Stimulated activated CD8-positive, alpha-beta memory T cell treated with anti-CD3 and anti-CD28 coated beads, Interleukin-12 subunit alpha, Interleukin-12 subunit beta, amount 100 ng/mL, for 24 hours (primary cell): Measurements from ENCODE around the gene IGLON5.
A peak's percentile ranks its signal among the peaks of the same experiment; 100 is the strongest.

Experiments
- DNase-seq: peaks from one replicate; pipeline ENCODE4 v3.0.0-alpha.2; 2020; ENCODE audit errors: extremely low read depth

IGLON5 gene

DNA sequence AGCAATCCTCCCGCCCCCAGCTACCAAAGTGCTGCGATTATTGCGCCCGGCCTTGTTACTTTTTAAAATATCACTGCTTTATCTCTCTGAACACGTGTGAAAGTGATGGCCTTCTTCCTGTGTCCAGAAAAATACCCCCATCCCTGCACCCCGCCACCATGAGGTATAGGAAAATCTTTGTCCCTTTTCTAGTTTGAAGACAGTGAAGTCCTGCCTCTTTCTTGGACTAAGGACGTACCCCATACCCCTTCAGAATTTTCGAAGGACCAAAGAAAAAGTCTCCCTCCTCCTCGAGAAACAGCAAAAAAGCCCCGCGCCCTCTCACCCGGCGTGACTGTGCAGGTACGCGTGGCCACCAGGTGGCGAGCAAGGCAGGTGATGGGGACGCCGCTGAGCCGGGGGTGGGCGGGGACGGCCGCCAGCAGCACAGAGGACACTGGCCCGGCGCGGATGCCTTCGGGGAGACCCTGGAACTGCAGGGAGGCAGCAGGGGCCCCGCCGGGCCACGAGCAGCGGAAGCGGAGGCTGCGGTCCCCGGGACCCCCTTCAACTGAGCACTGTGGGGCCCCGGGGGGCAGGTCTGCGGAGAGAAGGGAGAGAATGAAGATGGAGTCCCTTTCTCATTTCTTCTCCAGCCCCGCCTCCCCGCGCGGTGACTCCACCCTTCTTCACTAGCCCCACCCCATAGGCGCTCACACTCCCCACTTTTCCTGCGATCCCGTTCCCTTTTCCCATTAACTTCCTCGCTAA lies 27.3 kb downstream of the IGLON5 start:
- peak; percentile 69 for DNase-seq

DNA sequence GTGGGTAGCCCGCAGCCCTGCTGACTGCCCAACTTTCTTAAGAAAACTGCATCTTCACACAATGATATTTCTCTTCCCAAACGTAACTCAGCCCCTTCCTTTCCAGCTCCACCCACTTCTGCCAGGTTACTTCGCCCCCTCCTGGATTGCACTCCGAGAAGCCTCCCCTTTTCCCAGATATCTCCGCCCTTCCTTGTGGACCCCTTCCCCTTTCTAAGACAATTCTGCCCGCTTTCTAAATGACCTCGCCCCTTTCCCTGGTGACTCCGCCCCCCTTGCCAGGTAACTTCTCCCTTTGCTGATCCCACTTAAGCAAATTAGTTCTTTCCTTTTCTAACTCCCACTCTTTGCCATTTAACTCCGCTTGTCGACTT lies 27.9 kb downstream of the IGLON5 start:
- DNase-seq = no peak

DNA sequence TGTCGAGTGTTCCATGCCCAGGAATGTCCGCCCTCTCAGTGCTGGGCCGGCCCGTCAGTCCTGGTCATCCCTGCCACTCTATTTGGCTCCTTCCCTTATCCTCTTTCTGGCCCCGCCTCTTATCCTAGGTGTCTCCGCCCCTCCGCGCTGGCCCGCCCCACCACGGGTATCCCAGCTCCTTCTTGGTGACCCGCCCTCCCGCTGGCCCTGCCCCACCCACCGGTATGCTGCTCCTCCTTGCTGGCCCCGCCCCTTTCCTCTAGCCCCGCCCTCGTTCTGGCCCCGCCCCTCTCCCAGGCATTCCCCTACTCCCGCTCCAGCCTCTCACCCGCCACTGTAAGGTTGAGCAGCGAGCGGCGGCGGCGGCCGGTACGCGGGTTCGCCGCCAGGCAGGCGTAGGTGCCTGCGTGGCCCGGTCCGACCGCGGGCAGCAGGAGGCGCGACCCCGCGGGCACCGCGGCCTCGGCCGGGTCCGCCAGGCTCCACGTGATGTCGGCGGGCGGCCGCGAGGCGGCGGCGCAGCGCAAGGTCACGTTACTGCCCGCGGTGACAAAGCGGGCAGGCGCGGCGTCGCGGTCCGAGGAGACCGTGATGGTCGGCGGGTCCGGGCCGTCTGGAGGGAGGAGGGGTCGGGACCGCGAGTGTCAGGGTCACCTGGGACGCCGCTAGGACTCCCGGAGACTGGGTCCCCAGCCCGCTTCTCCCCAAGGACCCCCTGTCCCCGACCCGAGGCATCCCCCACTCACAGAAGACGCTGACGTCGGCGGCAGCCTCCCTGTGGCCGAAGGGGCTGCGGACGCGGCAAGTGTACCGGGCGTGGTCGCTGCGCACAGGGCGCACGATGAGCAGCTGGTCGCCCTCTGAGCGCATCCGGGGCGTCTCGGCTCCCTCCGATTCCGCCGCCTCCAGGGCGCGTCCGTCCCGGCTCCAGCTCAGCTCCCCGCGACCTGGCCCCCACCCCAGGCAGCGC lies 28.5 kb downstream of the IGLON5 start:
- DNase-seq = peak; percentile 93

DNA sequence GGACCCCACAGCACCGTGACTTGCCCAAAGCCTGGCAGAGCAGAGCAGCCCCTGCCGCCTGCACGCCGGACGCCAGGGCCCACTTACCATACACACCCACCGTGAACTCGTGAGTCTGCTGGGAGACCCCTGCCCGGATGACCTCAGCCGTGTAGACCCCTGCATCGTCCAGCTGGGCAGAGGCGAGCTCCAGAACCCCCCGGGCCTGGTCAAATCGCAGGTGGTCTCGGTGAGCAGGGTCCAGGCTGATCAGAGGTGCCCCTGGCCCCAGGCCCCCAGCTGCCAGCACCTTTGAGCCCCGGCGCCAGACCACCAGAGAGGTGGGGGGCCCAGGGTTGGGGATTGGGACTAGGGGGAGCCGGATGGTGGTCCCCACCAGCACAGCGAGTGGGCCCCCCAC lies 29.6 kb downstream of the IGLON5 start:
- DNase-seq = no peak

DNA sequence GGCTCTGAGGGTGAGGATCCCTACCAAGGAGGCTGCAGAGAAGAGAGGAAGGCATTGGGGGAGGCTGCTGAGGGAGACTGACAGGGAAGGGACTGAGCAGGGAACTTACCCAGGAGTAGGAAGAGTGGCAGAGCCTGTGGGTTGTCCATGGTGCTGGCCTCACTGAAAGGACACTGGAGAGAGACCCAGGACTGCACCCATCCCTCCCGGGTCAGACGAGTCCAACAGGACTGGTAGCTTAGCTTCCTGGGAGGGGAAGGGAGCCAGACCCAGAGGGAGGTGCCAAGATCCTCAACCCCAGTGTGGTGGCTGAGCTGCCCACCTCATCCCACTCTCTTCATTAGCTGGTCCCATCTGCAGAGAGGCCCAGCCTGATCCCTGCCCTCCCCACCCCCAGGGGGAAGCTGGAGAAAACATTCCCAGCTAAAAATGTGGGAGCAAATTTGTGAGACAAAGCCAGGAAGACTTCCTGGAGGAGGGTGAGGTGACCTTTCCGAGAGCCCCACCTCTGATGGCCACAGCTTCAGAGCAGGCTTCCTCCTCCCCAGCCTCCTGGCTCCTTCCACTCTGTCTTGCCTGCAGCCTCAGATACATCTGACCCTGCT lies 30.6 kb downstream of the IGLON5 start, which contains the start of gene VSIG10L:
VSIG10L (minus strand) TSS at position 164 of the 605 bp plus-strand sequence; CDS start at position 149, 15 bp downstream.
- no peak for DNase-seq

DNA sequence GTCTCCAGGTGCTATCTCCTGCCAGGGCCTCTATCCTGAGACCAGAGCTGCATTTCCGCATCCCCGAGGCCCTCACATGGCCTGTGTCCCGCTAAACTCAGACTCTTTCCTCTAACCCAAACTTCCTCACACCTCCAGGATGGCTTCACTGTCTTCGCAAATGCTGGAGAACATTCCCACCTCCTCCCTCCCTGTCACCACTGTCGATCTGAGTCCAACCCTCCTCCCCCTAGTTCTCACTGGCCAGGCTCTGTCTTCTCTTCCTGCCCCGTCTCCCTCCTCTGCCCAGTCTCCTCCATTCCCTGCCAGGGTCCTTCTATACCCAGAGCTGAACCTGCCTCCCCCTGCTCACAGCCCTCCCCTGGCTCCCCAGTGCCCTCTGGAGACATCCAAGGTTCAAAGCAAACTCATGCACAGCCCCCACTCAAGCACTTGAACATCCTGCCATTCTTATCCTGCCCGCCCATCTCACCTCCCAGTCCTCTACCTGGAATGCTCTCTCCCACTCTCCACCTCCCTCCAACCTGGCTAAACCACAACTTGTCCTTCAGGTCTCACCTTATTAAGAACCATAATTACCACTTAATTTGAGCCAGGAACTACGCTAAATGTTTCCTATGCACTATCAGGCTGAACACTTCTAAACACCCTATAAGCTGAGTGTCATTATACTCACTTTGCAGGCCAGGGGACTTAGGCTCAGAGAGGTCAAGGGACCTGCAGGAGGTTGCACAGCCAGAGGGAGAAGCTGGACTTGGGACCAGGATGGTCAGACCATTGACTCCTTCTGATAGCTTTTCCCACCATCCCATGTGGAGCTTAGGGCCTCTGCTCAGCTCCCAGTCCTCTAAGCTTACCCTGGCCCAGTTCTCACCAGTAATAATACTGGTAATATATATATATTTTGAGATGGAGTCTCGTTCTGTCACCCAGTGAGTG lies 31.5 kb downstream of the IGLON5 start:
- DNase-seq = no peak

DNA sequence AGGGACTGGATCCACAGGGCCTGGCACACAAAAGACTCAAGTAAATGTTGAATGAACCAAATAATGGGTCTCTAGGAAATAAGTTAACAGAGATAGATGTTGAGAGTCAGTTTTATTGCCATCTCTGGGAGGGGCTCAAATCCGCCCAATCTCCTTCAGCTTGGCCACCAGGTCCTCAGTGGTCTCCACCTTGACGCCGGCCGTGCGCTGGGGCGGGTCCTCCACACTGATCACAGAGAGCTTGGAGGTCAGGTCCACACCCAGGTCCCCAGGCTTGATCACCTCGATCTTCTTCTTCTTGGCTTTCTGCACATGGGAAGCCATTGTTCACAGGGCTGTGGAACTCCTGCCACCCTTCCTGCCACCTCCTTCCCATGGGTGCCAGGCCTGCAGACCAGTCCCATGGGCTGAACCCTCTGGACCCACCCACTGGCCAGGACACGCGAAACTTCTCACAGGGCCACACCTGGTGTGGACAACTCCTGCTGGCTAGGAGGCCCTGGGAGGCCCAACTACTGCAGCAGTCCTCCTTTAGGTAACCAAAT lies 33.7 kb downstream of the IGLON5 start:
- DNase-seq = no peak

DNA sequence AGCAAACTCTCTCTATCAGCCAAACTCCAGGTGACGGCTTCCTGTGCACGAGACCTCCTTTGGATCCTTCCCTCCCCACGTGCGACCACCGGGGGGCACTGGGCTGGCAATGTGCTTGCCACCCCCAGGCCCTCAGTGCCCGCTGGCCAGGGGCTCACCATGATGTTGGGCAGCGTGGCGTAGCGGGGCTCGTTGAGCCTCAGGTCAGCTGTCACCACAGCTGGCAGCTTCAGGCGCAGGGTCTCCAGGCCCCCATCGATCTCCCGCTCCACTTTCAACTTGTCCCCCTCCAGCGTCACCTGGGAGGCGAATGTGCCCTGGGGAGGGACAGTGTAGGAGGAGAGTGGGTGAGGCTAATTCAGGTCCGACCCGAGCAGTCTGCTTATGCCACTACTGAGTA lies 35.3 kb downstream of the IGLON5 start:
- no peak for DNase-seq

DNA sequence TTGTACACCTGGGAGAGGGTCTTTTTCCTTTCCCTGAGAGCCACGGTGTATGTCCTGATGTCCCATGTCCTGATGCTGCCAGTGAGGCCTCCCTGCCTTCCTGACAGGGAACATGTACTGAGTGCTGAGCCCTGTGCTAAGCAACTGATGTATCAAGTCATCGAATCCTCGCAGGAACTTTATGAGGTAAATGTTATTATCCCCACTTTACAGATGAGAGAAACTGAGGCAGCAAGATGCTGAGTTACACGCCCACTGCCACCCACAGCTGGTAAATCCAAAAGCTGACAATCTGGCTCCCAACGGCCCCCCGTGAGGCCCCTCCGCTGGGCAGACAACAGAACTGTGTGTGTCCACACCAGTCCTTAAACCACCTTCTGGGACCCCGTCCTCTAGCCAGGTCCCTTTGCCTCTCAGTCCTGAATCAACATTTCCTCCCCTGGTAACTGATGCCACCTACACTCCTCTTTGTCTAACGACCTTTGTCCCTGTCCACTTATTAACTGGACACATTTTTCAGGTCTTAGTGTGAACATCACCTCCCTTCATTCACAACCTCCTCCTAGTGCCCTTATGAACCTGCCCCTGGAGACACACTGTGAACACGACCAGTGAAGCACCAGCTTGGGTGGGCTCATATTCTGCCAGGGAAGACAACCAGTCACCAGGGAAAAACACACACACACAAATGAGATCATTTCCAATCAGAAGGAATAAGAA lies 35.9 kb downstream of the IGLON5 start:
- no peak for DNase-seq

DNA sequence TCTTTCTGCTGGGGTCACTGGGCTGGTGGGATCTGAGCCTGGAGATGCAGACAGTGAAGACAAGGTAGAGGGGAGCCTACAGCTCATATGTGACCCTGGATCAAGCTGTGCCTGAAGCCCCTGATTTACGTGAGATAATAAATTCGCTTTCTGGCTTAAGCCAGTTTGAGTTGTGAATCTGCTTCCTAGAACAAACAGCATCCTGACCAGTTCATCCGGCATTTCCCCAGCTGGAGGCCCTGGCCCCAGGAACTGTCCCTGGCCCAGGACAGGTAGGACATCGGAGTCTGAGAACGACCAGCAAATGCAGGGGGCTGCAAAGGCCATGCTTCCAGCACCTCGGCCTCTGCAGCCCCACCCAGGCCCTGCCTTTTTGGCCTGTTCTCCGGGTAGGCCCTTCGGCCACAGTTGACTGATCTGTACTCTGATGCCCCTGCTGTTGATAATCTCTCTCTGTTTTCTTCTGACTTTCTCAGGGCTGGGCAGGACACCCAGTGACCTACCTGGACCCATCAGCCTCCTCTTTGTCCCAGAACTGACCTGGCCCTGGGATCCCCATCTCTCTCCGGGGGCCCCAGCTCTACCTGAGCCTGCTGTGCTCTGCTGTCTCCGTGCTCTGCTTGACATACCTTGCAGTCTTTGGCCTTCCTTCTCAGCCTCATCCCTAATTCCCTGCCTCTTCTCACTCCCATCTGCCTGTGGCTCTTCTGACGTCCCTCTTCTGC lies 40.0 kb downstream of the IGLON5 start:
- DNase-seq = no peak

DNA sequence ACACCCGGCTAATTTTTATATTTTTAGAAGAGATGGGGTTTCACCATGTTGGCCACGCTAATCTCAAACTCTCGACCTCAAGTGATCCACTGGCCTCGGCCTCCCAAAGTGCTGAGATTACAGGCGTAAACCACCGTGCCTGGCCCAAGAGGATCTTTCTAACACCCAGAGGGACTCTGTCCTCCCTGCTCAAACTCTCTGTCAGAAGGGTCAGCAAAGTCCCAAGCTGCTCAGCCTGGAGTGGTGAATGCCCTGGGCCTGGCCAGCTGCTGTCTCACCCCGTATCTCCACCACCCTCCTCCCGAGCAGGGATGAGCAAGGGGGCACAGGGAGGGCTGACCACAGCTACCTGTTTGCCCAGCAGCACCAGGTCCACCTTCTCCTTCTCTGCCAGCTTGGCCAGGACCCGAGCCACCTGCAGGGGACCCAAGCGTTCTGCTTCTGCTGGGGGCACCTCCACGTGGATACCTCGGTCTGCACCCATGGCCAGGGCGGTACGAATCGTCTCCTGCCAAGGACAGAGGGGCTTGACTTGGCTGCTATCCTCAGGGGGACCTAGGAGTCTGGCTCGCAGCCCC lies 41.4 kb downstream of the IGLON5 start:
- no peak for DNase-seq

DNA sequence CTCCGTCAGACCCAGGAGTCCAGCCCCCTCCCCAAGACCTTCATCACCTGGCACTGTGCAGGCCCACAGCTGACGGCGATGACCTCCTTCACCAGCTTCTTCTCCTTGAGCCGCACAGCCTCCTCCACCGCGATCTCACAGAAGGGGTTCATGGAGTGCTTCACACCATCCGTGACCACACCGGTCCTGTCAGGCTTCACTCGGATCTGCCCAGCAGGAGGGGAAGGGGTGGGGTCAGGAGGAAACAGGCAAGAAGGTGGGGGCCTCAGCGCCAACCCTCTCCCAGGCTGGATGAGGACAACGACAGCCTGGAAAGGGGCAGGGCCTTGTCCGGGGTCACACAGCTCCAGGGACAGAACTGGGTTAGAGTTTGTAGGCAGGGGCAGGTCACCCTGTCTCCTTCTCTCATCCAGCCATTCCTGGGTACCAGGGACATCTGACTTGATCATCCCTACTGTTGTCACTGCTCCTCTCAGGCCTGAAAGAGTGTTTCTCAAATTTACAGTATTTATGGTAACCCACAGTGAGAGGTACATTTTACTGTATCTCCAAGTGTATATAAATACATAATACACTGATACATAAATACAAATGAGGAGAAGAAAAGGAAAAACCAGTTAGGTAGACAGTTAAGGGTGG lies 42.8 kb downstream of the IGLON5 start:
- DNase-seq = no peak

DNA sequence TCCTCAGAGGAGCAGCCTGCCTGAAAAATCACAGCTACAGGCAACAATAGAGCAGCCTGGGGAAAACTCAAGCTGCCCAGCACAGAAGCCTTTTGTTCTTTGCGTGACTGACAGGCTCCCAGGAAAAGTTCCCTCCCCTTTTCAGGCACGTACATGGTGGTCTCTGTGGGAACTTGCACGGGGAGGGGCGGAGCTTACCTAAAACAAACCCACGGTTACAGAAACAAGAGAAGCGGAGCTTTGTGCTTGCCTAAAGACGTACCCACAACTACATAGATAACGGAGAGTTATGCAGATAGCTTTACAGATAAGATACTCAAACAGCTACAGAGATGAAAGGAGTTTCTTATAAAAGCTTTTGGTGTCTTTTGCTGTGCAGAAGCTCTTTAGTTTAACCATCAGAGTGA lies 43.3 kb downstream of the IGLON5 start:
- no peak for DNase-seq

DNA sequence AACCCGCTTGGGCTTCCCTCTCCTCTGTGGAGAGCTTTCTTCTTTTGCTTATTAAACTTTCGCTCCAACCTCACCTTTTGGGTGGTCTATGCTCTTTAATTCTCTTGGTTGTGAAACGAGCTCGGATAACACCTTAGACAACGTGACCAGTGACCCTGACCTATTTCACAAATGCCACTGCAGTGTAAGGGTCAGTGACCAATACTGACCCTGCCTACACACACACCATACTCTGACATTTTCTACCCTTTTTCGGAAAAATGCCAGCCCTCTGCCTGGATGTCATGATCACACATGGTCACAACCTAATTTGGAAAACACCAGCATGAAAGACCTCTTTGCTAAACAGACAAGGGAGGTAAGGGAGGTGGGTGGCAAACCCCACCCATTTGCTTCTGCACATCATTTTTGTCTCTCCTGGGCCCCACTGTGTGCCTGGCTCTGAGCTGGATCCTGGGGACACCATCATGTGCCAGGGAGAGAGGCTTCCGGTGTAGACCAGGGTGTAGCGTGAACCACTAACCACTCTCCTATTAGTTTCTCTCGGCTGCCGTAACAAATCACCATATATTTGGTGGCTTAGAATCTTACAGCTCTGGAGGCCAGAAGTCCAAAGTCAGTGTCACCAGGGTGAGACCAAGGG lies 44.8 kb downstream of the IGLON5 start:
- DNase-seq = no peak

DNA sequence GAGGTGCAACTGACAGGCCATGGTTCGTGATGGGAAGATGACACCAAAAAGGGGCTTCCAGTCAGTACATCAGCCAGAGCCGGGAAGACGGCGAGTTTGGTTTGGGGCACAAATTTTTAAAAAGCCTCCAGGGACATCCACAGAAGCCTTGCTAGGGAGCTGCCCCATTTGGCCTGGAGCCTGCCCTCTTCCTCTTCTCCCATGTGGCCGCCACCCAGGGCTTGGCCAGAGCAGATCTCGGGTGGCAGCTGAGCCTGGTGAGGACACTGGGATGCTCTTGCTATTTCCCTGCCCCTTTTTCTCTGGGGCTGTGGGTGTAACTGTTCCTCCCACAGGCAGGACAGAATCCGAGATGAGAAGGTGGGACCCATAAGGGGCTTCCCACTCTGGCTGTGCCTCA lies 46.5 kb downstream of the IGLON5 start:
- no peak for DNase-seq

DNA sequence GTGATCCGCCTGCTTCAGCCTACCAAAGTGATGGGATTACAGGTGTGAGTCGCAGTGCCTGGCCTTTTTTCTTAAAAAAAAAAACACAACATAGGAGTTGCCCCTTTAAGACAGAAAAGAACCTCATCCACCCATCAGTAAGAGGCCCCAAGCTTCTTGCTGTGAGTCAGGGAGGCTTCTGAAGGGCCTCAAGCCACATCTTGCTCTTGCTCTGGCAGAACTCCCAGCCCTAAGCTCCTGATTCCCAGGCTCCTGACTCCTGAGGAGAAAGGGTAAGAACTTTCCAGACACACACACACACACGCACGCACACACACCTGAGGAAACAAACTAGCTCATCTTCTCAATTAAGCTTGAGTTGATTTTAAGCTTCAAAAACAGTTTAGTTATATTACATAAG lies 47.9 kb downstream of the IGLON5 start:
- DNase-seq = no peak

DNA sequence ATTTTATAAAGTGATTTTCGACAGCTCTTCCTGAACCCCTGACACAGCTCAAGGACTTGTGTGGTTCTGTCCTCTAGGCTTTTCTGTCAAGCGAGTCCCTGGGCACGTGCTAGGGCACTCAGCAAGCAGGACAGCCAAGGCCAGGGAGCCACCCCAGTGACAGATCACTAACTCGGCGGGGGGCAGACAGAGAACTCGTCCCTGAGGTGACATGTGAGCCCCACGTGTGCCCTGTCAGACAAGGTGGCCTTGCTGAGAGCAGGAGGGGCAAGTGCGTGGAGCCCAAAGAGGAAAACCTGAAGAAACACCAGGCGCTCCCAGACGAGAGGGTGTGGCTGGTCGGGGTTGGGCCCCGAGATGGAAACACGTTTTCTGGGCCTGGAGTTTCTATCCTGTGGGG lies 49.8 kb downstream of the IGLON5 start:
- DNase-seq = no peak
